ENCODE results near the gene RUVBL2. TPM values are rescaled to one million over a fixed set of nuclear protein-coding genes. Genes with fewer than 3 reads are reported as not detected.

The RUVBL2 gene
- total RNA-seq: 40.0 TPM
- long read RNA-seq, transcript RUVBL2-206 (15 exons, 2,009 nt): major isoform, 177 of 249 reads
- long read RNA-seq, partial matches to known transcripts: 13 of 249 reads
- long read RNA-seq, other reads (novel, unspliced or antisense): 58 of 249 reads

- peak; percentile 100 for DNase-seq (ENCODE audit: low spot score)
Measured at GRCh38 chr19:48993175-48994034, at the start of gene RUVBL2, which contains the start of gene GYS1. Gene RUVBL2 (plus strand): TSS chr19:48993887. CDS start chr19:48993912, 25 bp downstream. Gene GYS1 (minus strand): TSS chr19:48993309. CDS start chr19:48993112, 197 bp downstream.

GRCh38 chr19:48945415-48945814 is 48.3 kb upstream of the RUVBL2 start:
- DNase-seq (ENCODE audit: low spot score): no peak

GRCh38 chr19:48945817-48946216 is 47.9 kb upstream of the RUVBL2 start:
- DNase-seq (ENCODE audit: low spot score): no peak

GRCh38 chr19:48946463-48947257 is 47.0 kb upstream of the RUVBL2 start:
- no peak for DNase-seq (ENCODE audit: low spot score)

GRCh38 chr19:48947258-48947542 is 46.5 kb upstream of the RUVBL2 start:
- no peak for DNase-seq (ENCODE audit: low spot score)

GRCh38 chr19:48950159-48950558 is 43.5 kb upstream of the RUVBL2 start:
- DNase-seq (ENCODE audit: low spot score): no peak

DNA sequence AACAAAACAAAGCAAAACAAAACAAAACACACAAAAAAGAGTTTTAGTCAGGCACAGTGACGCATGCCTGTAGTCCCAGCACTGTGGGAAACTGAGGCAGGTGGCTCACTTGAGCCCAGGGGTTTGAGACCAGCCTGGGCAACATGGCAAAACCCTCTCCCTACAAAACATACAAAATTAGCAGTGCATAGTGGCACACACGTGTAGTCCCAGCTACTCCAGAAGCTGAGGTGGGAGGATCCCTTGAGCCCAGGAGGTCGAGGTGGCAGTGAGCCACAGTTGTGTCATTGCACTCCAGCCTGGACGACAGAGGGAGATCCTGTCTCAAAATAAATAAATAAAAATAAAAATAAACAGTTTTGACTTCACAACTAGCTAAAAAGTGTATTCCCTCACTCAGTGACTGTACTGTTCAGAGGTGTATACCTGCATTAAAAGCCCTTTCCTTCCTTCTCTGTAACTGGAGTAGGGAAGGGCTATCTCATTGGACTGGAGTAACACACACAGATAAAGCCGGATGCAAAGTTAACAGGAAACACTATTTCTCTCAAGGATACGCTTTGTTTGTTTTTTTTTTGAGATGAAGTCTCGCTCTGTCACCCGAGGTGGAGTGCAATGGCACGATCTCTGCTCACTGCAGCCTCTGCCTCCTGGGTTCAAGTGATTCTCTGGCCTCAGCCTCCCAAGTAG is 42.7 kb upstream of the RUVBL2 start:
- no peak for DNase-seq (ENCODE audit: low spot score)

DNA sequence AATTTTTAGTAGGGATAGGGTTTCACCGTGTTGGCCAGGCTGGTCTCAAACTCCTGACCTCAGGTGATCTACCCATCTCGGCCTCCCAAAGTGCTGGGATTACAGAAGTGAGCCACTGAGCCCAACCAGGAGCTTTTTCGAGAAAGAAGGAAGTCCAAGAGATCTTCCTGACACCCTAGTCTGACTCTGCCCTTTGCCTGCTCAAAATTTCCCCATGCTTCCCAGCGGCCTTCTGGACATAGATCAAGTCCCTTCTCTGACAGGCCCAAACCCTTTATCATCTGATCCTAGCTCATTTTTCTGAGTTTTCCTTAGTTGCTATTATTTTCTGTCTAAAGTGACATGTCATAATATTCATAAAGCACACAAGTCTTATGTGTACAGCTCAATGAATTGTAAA is 40.5 kb upstream of the RUVBL2 start:
- DNase-seq (ENCODE audit: low spot score): no peak

- no peak for DNase-seq (ENCODE audit: low spot score)
Measured at GRCh38 chr19:48953990-48954594, 39.6 kb upstream of the RUVBL2 start.

DNA sequence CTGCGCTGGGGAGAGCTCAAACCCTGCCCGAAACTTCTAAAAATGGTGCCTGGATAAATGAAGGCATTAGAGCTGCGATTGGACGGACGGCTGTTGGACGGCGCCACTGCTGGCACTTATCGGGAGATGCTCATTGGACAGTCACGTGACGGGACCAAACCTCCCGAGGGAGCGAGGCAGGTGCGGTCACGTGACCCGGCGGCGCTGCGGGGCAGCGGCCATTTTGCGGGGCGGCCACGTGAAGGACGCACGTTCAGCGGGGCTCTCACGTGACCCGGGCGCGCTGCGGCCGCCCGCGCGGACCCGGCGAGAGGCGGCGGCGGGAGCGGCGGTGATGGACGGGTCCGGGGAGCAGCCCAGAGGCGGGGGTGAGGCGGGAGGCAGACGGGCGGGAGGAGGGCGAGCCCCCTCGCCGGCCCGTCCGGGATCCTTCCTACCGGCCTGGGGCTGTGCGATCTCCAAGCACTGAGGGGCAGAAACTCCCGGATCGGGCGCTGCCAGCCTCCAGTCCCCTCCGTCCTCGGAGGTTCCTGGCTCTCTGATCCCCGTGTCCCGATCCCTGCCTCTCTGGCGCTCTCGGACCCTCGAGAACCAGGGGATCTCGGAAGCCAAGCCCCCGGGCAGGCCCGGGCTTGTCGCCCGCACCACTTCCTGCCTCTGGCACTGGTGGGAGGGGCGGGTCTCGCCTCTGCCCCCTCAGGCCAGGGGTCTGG is 38.9 kb upstream of the RUVBL2 start, which contains the start of gene BAX:
Gene BAX (plus strand): TSS at position 281 of the 713 bp plus-strand sequence. CDS start 54 bp downstream, at position 335.
- DNase-seq (ENCODE audit: low spot score): peak; percentile 99

- no peak for DNase-seq (ENCODE audit: low spot score)
Measured at GRCh38 chr19:48955308-48955958, 38.3 kb upstream of the RUVBL2 start.

GRCh38 chr19:48958006-48958405 is 35.7 kb upstream of the RUVBL2 start:
- no peak for DNase-seq (ENCODE audit: low spot score)

GRCh38 chr19:48959341-48960239 is 34.1 kb upstream of the RUVBL2 start:
- no peak for DNase-seq (ENCODE audit: low spot score)

GRCh38 chr19:48961051-48961649 is 32.5 kb upstream of the RUVBL2 start:
- DNase-seq (ENCODE audit: low spot score): no peak

DNA sequence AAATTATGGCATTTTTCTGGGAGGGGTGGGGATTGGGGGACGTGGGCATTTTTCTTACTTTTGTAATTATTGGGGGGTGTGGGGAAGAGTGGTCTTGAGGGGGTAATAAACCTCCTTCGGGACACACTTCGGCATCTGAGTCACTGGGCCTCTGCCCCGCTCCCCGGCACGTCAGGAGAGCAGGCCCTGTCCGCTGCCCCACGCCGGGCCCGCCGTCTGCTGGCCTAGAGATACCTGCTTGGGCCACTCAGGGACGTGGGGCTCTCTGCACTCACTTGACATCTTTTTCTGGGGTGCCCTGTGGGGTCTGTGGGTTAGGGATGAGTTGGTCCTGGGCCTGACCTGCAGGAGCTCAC is 32.0 kb upstream of the RUVBL2 start:
- DNase-seq (ENCODE audit: low spot score): no peak

DNA sequence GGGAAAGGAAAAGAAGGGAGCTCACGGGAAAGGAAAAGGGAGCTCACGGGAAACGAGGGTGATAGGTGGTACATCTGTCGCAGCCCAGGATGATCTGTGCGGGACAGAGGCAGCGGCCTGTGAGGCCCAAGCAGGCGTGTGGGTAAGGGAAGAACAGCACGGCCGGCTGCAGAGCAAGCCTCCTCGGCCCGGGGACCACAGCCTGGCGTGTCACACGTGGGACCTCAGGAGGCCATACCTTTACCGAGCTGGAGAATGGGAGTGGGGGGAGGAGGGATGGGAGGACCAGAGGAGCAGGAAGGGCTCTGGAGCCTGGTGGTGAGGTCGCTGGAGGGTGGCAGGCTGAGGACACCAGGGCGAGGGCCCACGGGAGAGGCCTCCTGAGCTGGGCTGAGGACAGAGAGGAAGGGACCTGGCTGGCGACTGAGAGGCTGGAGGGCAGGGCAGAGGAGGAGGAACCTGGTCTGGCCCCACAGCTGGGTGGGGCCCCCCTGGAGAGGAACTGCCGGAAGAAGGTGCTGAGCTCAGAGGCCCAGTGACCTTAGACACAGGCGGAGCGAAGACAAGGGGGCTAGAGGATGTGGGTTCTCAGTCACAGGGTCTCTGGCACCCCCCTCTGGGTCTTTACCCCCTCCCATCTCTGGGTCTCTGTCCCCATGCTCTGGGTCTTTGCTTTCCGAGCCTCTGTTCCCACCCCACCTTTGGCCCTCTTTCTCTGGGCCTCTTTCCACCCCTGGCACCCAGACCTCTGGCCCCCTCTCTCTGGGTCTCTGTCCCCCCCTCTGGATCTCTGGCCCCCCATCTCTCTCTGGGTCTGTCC is 31.4 kb upstream of the RUVBL2 start:
- DNase-seq (ENCODE audit: low spot score): peak; percentile 93

GRCh38 chr19:48962849-48963165 is 30.9 kb upstream of the RUVBL2 start:
- no peak for DNase-seq (ENCODE audit: low spot score)
